Inflammatory macrophage (primary cell): Measurements from ENCODE around the gene RNF39.

ENCODE experiments used
- DNase-seq, 2 donors: peaks; one replicate each; pipeline ENCODE4 v3.0.0-alpha.2; 2020 to 2022

RNF39 gene

GRCh38 chr6:30096829-30097228 is 21.3 kb upstream of the RNF39 start:
- no peak for DNase-seq

DNA sequence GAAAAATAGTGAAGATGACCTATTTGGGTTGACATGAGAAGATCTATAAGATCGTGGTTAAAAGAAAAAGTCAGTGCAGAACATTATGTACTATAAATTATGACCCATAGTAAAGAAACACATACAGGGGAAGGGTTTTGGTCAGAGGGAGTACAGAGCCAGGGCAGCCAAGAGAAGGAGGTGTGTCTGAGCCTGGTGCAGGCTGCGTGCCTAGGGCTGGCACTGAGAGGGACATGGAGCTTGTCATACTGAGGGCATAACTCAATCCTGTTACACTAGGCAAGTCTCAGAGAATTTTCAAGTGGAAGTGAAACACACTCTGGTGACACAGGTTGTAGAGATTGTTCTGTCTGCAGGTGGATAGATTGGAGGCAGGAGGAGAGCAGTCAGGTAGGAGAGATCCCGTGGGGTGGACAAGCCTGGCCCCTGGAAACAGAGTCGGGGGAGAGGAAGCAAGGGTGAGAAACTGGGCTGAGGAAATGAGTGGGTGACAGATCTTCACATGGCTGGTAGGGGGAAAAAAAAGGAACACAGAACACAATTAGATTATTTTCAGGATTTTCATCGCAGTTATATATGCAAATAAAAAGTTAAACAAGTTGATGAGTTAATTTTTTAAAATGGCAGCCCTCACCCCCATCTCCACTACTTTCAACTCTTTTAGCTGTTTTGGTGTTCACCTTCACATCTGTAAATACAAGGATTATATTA is 18.5 kb upstream of the RNF39 start:
- peak; percentile 16 to 34 for DNase-seq

GRCh38 chr6:30092852-30093543 is 17.4 kb upstream of the RNF39 start:
- DNase-seq: no peak

DNA sequence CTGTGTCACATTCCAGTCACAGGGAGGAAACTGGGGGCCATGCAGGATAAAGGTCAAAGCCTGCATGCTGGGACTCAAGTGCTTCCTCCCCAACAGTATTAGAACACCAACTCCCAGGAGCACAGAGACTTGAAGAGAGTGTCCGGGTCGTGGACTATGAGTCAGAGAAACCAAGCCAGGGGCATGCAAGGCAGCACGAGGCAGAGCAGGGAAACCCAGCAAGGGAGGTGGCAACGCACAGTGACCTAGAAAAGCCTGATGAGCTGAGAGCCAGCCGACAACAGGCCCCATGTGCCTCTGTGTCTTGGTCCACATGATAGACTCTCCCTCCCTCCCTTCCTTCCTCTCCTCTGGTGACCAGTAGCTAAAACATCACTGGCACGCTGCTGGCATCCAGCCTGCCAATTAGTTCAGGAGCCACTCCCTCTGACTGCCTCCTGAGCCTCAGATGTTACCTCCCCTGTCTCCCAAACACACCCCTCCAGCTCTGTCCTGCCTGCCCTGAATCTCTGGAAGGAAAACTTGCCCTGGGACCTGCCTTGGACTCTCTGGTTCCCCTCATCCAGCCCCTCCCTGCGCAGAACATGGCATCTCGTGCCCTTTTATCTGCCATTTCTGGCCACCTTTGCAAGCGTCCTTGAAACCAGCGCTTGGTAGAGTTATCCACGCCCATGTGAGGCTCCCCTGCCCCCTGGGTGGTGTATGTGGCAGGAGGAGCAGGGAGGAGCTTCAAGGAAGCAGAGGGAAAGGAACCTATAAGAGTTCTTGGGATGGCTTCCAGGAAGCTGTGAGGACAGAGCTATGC is 16.2 kb upstream of the RNF39 start:
- DNase-seq: peak; percentile 83 to 93

DNA sequence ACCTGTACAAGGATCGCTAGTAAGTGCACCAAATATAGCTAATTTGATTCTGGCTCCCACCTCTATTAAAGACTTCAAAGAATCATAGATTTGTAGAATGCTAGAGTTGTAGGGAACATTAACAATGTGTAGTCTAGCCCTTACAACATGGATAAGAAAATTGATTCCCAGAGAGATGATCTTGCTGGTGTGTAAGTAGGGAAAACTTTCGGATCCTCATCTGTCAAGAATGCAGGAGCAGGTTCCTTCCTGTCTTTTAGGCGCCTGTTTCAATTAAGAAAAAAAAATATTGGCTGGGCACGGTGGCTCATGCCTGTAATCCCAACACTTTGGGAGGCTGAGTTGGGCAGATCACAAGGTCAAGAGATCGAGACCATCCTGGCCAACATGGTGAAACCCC is 12.3 kb upstream of the RNF39 start:
- DNase-seq: no peak

GRCh38 chr6:30077218-30077617 is 1.6 kb upstream of the RNF39 start:
- no peak for DNase-seq

DNA sequence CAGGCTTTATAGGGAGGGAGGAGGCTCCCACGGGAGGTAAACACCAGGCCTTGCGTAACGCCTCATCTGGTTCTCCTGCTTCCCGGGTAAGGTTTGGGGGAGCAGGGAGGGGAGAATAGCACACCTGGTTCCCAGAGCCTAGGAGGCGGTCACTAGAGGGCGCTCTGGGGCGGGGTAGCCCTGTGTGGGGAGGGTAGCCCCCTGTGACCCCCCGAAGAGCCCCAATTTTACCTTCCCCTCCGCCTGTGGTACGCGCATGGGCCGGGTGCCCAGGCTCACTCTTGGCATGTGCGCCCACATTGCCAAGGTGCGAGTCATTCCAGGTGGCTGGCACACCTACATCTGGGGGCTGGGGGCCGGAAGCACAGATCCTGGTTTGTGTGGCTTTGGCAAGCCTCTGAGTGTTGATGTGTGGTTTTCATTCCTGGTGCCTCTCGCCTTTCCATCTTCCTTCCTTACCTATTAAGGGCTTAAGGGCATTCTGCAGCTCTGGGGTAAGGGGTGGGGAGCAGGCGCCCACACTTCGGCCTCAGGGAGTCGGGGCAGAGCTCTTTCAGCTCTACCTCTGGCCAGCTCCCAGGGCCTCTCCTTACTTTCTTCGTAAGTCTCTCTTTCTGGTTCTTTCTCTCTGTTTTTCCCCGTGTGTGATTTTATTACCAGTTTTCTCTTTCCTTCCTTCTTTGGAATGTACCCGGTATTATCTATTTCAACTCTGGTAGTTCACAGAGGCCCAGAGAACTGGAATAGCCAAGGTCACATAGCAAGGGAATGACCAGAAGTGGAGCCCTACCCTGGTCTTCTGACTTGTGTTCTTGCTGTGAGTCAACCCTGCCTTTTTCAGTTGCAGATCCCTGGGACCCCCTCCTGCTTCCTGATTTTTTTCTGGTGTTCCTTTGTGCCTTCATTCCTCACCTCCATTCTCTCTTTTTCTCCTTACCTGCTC is 492 bp upstream of the RNF39 start:
- no peak for DNase-seq

GRCh38 chr6:30074331-30075093 is 1.1 kb downstream of the RNF39 start:
- no peak for DNase-seq

GRCh38 chr6:30073489-30074235 is 1.9 kb downstream of the RNF39 start:
- DNase-seq: no peak

DNA sequence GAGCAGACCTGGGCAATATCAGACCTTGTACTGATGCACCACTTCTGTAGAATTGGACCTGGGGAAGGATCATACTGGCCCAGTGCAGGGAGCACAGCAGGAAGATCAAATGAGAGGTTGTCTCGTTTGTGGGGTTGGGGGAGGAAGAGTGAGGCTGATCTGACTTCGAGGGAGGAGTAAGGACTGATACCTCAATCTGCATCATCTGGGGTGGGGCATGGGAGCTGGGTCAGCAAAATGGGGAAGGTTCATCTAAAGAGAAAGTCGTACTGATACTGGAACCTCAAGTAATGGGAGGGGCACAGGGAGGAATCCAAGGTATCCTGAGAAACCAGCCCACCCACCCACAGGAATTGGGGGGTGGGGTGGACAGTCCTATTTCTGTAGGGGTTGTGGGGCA is 3.7 kb downstream of the RNF39 start:
- DNase-seq: no peak

GRCh38 chr6:30071081-30071818 is 4.3 kb downstream of the RNF39 start:
- no peak for DNase-seq

DNA sequence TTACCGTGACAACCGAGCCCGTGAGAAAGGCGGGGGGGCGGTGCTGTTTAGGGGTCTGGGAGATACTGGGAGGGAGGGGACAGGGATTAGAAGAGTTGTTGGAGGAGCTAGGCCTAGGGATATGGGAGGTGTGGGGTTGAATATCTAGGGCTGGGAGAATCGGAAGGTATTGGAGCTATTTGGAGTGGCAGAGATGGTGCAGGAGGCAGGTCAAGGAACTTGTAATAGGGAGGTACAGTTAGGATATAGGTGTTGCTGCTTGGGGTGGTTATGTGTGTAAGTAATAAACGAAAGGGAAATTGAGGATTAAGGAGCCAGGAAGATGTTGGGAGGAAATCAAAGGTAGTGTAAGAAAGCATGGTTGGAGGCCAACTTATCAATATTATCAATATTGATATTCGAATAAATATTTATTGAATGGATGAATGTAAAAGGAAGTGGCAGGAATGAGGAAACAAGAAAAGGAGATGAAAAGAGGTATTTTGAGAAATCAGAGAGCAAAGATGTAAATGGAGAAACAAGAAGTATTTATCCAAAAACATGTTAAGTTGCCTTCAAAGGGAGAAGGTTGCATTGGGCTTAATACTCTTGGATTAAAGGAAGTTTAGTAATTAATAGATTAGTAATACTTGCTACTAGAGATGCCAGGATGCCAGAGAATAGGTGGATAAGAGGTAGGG is 8.0 kb downstream of the RNF39 start:
- DNase-seq: no peak

DNA sequence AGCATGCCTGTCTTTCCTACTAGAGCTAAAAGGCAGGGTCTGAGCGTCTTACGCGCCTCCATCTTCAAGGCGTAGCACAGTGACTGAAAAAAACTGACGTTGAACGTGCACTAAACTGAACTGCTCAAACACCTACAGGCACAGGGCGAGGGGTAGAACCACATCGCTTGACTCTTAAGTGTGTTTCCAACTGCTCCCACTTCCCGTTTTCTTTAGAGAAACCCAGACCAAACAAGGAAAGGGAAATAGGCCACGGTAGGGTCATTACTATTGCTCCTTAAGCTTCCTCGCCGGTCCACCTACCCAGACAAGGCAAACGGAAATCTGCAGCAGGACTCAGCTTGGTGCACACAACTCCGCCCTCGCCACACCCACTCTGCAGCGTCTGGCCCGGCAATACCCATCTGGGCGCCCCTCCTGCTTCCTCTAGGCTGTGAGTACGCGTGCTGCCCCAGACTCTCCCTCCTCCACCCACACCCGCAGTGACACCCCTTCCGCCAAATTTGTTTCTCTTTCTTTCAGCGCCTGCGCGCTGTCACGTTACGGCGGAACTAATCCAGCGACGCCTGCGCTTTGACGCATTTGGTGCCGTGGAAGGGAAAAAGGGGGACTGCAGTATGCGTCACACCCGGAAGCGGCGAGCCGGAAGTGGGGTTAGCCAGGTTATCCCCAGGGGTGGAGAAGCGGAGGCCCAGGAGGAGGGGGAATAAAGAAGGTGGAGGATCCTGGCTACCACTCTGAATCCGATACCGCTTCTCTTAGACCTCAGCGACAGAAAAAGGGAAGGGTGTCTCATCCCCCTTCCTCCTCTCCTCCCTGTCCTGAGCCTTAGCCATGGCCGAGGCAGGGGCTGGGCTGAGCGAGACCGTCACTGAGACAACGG is 8.8 kb downstream of the RNF39 start, which contains the start of gene PPP1R11:
PPP1R11 (plus strand) TSS at position 622 of the 883 bp plus-strand sequence; CDS start at position 835, 213 bp downstream.
- peak; percentile 100 for DNase-seq

GRCh38 chr6:30066082-30066481 is 9.5 kb downstream of the RNF39 start:
- DNase-seq: no peak

- no peak for DNase-seq
Observed at GRCh38 chr6:30063315-30063714, 12.3 kb downstream of the RNF39 start.

DNA sequence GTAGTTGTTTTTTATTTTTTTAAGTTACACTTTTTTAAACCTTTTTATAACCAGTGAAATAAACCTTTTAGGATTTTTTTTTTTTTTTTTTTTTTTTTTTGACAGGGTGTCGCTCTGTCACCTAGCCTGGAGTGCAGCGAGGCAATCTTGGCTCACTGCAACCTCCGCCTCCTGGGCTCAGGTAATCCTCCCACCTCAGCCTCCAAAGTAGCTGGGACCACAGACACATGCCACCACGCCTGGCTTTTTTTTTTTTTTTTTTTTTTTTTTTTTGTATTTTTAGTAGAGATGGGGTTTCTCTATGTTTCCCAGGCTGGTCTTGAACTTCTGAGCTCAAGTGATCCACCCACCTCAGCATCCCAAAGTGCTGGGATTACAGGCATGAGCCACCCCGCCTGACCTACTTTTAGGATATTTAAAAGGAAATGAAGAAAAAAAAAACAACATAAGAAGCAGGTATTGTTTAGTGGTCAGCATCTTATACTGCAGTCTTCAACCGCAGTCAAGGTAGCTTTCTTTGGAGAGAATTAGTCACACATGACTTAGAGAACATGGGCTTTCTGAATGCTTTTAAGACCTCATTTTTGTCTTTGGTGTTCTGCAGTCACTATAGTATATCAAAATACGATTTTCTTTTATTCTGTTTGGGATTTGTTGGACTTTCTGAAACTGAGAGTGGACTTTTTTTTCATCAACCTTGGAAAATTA is 12.9 kb downstream of the RNF39 start:
- no peak for DNase-seq

- peak; percentile 6 to 21 for DNase-seq
Observed at GRCh38 chr6:30061858-30062458, 13.6 kb downstream of the RNF39 start.
